ENCODE results near the gene ARMC7. TPM values are rescaled to one million over a fixed set of nuclear protein-coding genes. Genes with fewer than 3 reads are reported as not detected.

ARMC7 gene
- 1 to 10 TPM; 5.4 TPM for total RNA-seq

GRCh38 chr17:75109407-75110233, at the start of gene ARMC7:
Gene ARMC7 (plus strand): TSS chr17:75109969. CDS start chr17:75110289, 320 bp downstream.
- H3K27ac Mint-ChIP-seq = peak within 1 kb of the TSS; percentile 90
- POLR2A ChIA-PET = interaction anchor here (0.6 to 1.6 kb wide), 10 partner anchors 15 to 153 kb away, joined by 3 to 8 read pairs (median 4); partner anchors contain the start of genes MRPS7 and SLC16A5
- peak; percentile 84 for ATAC-seq

GRCh38 chr17:75060434-75061054, 49.2 kb upstream of the ARMC7 start:
- Mint-ChIP-seq H3K4me3 (no peak overlapping the region), H3K27ac (no peak overlapping the region), H3K27me3 (no peaks in the 10 kb centered on the region), H3K4me1 (ENCODE audit: low read depth) (peaks cover 17% of the 10 kb centered on the region), H3K36me3 (ENCODE audit: low read depth) (peaks cover 6% of the 10 kb centered on the region), H3K9me3 (no peaks in the 10 kb centered on the region)
- intact Hi-C loops (cut with micrococcal nuclease) = no loop called here
- POLR2A ChIA-PET = interaction anchor here (0.9 to 1.3 kb wide), 4 partner anchors 28 to 54 kb away, joined by 3 to 4 read pairs (median 3); partner anchors contain the start of gene SLC16A5
- DNase-seq (no peak), ATAC-seq (no peak)
- CTCF ChIA-PET = interaction anchor here (0.9 to 2.7 kb wide), 14 partner anchors 9 to 269 kb away, joined by 3 to 10 read pairs (median 7); partner anchors contain the start of genes ARMC7 and MRPL58
- TF ChIP-seq, protein P1, sequence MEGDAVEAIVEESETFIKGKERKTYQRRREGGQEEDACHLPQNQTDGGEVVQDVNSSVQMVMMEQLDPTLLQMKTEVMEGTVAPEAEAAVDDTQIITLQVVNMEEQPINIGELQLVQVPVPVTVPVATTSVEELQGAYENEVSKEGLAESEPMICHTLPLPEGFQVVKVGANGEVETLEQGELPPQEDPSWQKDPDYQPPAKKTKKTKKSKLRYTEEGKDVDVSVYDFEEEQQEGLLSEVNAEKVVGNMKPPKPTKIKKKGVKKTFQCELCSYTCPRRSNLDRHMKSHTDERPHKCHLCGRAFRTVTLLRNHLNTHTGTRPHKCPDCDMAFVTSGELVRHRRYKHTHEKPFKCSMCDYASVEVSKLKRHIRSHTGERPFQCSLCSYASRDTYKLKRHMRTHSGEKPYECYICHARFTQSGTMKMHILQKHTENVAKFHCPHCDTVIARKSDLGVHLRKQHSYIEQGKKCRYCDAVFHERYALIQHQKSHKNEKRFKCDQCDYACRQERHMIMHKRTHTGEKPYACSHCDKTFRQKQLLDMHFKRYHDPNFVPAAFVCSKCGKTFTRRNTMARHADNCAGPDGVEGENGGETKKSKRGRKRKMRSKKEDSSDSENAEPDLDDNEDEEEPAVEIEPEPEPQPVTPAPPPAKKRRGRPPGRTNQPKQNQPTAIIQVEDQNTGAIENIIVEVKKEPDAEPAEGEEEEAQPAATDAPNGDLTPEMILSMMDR (IDR thresholded peaks at IDR 0.05) = no peak

More at GRCh38 chr17:75109407-75110233, at the start of gene ARMC7:
- intact Hi-C loops (cut with micrococcal nuclease) = loop anchor here (5.0 to 10.0 kb wide), 2 partner anchors 65 to 93 kb away; no protein-coding TSS in a partner anchor
- no peaks in the 10 kb centered on the region for H3K27me3 Mint-ChIP-seq
- H3K4me1 Mint-ChIP-seq (ENCODE audit: low read depth) = peaks cover 32% of the 10 kb centered on the region
- DNase-seq = peak; percentile 91
- no peaks in the 10 kb centered on the region for H3K9me3 Mint-ChIP-seq
- H3K36me3 Mint-ChIP-seq (ENCODE audit: low read depth) = peaks cover 8% of the 10 kb centered on the region
- CTCF ChIA-PET = interaction anchor here (0.6 to 1.6 kb wide), 5 partner anchors 22 to 149 kb away, joined by 3 to 5 read pairs (median 3); partner anchors contain the start of gene NT5C
- TF ChIP-seq, protein P1 (IDR thresholded peaks at IDR 0.05) = no peak
- peak within 1 kb of the TSS; percentile 87 for H3K4me3 Mint-ChIP-seq

DNA sequence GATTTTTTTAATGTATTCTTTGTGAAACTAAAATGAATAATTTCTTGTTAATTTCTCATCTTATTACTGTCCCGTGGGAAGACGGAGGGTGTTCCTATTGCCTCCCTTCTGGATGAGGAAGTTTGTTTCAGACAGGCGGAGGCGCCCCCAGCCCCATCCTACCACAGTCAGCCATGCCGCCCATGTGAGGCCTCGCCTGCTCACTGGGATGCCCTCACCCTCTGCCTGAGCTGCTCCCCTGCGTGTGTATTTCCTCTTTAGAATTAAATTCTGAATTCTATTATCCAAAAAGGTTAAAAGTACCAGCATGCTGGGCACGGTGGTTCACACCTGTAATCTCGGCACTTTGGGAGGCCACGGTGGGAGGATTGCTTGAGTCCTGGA, 48.7 kb upstream of the ARMC7 start:
- CTCF ChIA-PET = interaction anchor here (1.0 to 2.7 kb wide), 10 partner anchors 9 to 269 kb away, joined by 3 to 10 read pairs (median 7); partner anchors contain the start of genes ARMC7 and MRPL58
- intact Hi-C loops (cut with micrococcal nuclease) = no loop called here
- DNase-seq (no peak), ATAC-seq (no peak)
- TF ChIP-seq, protein P1 (IDR thresholded peaks at IDR 0.05) = no peak
- peaks cover 22% of the 10 kb centered on the region for H3K4me1 Mint-ChIP-seq (ENCODE audit: low read depth)
- POLR2A ChIA-PET = interaction anchor here (0.9 to 1.3 kb wide), 3 partner anchors 27 to 30 kb away, joined by 3 to 4 read pairs (median 3); partner anchors contain the start of gene SLC16A5
- H3K27me3 Mint-ChIP-seq = no peaks in the 10 kb centered on the region
- no peak overlapping the region for H3K27ac Mint-ChIP-seq
- H3K36me3 Mint-ChIP-seq (ENCODE audit: low read depth) = peaks cover 6% of the 10 kb centered on the region
- H3K9me3 Mint-ChIP-seq = no peaks in the 10 kb centered on the region
- no peak overlapping the region for H3K4me3 Mint-ChIP-seq

- peaks cover 24% of the 10 kb centered on the region for H3K4me1 Mint-ChIP-seq (ENCODE audit: low read depth)
- peaks cover 4% of the 10 kb centered on the region for H3K36me3 Mint-ChIP-seq (ENCODE audit: low read depth)
- ATAC-seq = no peak
- TF ChIP-seq, protein P1 (IDR thresholded peaks at IDR 0.05) = no peak
- no peaks in the 10 kb centered on the region for H3K27me3 Mint-ChIP-seq
- DNase-seq = no peak
- no peak overlapping the region for H3K4me3 Mint-ChIP-seq
- intact Hi-C loops (cut with micrococcal nuclease) = no loop called here
- ChIA-PET POLR2A (interaction anchor here (1.1 to 1.3 kb wide), 3 partner anchors 26 to 80 kb away, joined by 3 to 4 read pairs (median 3); partner anchors contain the start of gene SLC16A5), CTCF (interaction anchor here (1.0 to 2.7 kb wide), 7 partner anchors 8 to 270 kb away, joined by 3 to 8 read pairs (median 7); no protein-coding TSS in a partner anchor)
- H3K27ac Mint-ChIP-seq = no peak overlapping the region
- H3K9me3 Mint-ChIP-seq = no peaks in the 10 kb centered on the region
Measured at GRCh38 chr17:75061618-75062017, 48.2 kb upstream of the ARMC7 start.

Data from activated CD8-positive, alpha-beta T cell treated with anti-CD3 and anti-CD28 coated beads for 36 hours (primary cell).